Measurements from ENCODE around the gene RTN4R.
"Not testable (repeated sequence)": the region's sequence is repeated elsewhere in the genome, so short reads cannot be mapped to it uniquely, and the experiment has no call there.

RTN4R gene

DNA sequence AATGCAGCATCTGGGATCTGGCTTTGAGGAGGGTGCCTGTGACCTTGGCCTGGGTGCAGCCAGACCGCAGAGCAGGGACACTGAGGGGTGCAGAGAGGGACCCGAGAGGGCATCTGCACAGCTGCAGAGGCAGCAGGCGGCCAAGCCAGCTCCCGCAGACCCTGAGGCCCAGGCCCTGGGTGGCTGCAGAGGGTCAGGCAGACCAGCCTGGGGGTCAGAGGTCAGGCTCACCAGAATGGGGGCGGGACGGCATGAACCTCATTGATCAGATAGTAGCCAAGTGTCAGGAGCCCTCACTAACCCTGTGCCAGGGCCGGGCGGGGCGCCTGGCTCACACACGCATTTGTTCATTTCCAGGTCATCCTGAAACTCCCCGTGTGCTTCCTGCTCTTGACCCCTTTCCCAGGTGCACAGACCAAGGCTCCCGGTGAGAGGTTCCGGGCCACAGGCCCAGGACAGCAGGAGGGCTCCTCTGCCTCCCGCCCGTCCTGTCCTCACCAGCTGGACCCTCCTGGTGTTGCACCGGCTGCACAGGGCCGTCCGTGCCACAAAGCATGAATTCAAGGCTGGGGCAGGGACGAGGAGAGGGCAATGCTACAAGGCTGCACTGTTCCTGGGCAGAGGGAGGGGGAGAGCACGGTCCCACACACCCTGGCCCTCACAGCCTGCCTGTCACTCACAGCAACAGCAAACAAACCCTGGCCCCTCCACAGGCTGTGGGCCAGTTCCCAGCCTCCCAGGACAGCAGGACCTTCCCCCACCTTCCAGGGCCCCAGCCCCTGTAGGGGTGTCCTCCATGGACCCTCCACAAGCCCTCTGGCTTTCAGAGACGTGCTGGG lies 3.3 kb downstream of the RTN4R start:
- no peak overlapping the region for H3K4me3 ChIP-seq (ENCODE audit: low read depth, low read length)
- TF ChIP-seq, protein P1, sequence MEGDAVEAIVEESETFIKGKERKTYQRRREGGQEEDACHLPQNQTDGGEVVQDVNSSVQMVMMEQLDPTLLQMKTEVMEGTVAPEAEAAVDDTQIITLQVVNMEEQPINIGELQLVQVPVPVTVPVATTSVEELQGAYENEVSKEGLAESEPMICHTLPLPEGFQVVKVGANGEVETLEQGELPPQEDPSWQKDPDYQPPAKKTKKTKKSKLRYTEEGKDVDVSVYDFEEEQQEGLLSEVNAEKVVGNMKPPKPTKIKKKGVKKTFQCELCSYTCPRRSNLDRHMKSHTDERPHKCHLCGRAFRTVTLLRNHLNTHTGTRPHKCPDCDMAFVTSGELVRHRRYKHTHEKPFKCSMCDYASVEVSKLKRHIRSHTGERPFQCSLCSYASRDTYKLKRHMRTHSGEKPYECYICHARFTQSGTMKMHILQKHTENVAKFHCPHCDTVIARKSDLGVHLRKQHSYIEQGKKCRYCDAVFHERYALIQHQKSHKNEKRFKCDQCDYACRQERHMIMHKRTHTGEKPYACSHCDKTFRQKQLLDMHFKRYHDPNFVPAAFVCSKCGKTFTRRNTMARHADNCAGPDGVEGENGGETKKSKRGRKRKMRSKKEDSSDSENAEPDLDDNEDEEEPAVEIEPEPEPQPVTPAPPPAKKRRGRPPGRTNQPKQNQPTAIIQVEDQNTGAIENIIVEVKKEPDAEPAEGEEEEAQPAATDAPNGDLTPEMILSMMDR (IDR thresholded peaks at IDR 0.05; ENCODE audit: low read depth, low read length), result no peak
- no peak for TF ChIP-seq MYC (IDR thresholded peaks at IDR 0.05; ENCODE audit: low read depth, low read length)
- TF ChIP-seq, protein P2, sequence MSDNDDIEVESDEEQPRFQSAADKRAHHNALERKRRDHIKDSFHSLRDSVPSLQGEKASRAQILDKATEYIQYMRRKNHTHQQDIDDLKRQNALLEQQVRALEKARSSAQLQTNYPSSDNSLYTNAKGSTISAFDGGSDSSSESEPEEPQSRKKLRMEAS (IDR thresholded peaks at IDR 0.05; ENCODE audit: low read depth, low read length), result no peak
- no peak for TF ChIP-seq POLR2A (IDR thresholded peaks at IDR 0.05; ENCODE audit: extremely low read depth, insufficient read length)
- DNase-seq (ENCODE audit: low read depth), result no peak

DNA sequence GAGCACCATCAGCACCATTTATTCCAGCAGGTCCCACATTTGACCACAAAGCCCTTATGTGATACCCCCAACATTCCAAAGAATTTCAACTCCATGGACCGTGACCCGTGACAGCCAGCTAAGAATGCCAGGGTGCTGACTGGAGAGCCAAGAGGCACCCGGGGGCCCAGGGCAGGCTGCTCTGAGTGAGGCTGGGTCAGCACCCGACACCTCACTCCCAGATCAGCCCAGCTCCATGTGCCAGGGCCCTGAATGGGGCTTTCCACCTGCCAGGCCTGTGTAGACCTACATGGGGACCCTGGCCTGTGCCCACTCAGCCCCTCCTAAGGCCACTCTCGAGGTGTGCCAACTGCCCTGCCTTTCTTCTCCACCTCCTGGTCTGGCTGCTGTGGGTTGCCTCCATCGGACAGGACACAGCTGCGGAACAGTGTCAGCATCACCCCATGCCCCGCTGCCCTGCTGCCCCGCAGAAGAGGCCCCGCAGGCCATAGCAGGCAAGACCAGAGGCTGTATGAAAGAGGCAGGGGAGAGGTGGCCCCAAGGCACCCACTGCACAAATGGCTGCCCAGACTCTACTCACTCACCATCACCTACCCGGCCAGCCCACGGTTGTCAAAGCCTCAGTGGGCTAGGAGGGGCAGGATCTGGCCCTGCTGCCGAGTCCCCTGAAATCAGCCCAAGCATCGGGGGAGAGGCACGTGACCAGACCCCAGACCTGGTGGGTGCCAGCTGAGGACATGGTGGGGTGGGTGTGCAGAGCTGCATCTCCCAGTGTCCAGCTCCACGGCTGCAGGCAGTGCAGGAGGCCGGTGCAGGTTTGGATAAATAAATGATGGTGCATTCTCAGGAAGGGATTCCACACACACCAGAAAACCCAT lies 4.5 kb downstream of the RTN4R start:
- not testable (repeated sequence) for H3K4me3 ChIP-seq (ENCODE audit: low read depth, low read length); DNase-seq (ENCODE audit: low read depth)

DNA sequence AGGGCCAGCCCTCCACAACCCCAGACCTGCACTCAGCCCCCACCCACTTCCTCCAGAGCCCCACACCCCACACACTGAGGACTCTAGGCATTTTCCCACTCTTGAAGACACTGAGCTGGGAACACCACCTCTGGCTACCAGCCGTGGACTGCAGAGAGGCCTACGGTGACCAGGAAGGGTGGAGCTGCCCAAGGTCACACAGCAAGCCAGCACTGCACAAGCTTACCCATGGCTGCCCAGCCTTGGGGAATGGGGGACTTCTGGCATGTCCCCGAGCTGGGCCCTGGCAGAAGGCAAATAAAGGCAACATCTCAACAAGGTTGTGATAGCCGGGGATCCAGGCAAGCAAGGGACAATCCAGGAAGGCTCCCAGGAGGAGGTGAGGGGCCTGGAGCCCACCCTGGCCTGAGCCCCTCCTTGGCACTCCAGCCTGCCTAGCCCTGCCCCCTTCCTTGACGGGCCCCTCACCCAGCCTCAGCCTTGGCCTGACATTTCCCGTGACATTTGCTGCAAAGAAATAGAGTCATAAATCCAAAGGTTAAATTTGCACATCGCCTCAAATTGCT lies 5.5 kb downstream of the RTN4R start:
- H3K4me3 ChIP-seq (ENCODE audit: low read depth, low read length), result no peak overlapping the region
- DNase-seq (ENCODE audit: low read depth), result no peak
- TF ChIP-seq, protein P2 (IDR thresholded peaks at IDR 0.05; ENCODE audit: low read depth, low read length), result no peak
- TF ChIP-seq MYC (IDR thresholded peaks at IDR 0.05; ENCODE audit: low read depth, low read length), result no peak
- TF ChIP-seq, protein P1 (IDR thresholded peaks at IDR 0.05; ENCODE audit: low read depth, low read length), result no peak
- TF ChIP-seq POLR2A (IDR thresholded peaks at IDR 0.05; ENCODE audit: extremely low read depth, insufficient read length), result no peak

DNA sequence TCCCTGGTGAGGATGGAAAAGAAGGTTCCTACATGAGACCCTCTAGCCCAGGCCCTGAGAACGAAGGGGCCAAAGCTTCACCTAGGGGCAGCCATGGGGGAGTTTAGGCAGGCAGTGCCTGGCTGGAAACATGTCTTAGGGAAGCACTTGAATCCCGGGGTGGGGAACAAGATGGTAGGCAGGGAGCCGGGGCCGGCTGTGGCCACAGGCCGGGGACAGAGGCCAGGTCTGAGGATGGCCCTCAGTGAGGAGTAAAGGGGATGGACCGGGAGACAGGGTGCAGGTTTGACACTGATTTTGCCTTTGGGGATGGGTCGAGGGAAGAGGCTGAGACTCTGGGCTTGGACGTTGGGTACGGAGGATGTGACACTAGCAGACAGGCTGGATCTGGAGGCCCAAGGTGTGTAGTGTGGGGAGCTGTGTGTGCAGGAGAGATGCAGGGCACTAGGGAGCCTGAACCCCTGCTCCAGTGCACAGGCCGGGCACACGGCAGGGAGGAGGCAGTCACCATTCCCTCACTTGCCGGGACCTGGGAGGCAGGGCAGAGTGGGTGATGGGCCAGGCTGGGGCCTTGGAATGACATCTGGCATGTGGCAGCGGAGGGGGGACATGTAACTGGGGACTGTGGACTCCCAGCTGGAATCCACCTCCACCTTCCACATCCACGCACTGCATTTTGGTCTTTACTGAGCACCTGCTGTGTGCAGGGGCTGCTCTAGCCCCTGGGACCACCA lies 6.1 kb downstream of the RTN4R start:
- no peak for TF ChIP-seq MYC (IDR thresholded peaks at IDR 0.05; ENCODE audit: low read depth, low read length)
- TF ChIP-seq POLR2A (IDR thresholded peaks at IDR 0.05; ENCODE audit: extremely low read depth, insufficient read length), result no peak
- TF ChIP-seq, protein P2 (IDR thresholded peaks at IDR 0.05; ENCODE audit: low read depth, low read length), result no peak
- TF ChIP-seq, protein P1 (IDR thresholded peaks at IDR 0.05; ENCODE audit: low read depth, low read length), result no peak
- no peak overlapping the region for H3K4me3 ChIP-seq (ENCODE audit: low read depth, low read length)
- no peak for DNase-seq (ENCODE audit: low read depth)

DNA sequence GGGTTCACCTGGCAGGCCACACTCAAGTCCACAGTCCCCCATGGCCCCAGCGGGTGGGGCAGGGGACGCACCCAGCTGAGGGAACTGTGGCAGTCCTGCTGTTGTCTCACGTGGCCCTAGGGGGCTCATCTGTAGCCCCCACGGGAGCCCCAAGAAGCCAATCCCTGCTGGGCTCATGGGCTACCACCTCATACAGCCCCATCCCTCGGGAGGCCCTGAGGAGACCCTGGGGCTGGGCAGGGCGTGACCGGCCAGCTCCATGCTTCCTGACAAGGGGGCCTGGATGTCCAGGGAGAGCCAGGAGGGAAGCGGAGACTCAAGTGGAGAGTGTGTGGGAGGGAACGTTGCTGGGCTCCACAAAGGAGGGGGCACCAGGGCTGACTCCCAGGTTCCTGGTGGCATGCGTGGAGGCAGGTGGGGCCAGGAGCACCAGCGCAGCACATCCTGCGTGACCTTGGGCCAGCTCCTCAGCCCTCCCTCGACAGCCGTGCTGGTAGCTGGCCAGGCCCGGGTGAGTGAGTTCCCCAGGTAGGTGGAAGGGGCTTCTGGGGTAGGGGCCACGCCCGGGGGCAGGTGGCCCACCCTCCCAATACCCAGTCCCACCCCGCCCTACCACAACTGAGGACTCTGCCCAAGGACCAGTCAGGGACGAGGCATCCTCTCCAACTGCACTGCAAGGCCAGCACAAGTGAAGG lies 7.9 kb downstream of the RTN4R start:
- TF ChIP-seq MYC (IDR thresholded peaks at IDR 0.05; ENCODE audit: low read depth, low read length) (no peak), POLR2A (IDR thresholded peaks at IDR 0.05; ENCODE audit: extremely low read depth, insufficient read length) (no peak)
- TF ChIP-seq, protein P2 (IDR thresholded peaks at IDR 0.05; ENCODE audit: low read depth, low read length), result no peak
- no peak overlapping the region for H3K4me3 ChIP-seq (ENCODE audit: low read depth, low read length)
- no peak for DNase-seq (ENCODE audit: low read depth)

DNA sequence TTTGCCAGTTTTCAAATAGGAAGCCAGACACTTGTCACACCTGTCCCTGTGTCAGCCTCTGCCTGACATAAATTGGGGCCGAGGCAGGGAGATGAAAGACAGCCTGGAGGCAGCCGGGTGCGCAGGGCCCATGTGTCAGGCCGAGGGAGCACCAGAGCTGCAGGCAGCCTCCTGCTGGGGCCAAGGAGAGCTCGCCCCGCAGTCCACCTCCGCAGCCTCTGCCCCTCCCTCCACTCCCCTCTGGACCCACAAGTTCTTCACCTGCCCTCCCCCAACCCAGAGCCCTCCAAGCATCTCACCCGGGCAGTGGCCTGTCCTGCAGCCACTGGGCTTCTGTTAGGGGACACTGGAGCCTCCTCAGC lies 8.8 kb downstream of the RTN4R start:
- TF ChIP-seq, protein P1 (IDR thresholded peaks at IDR 0.05; ENCODE audit: low read depth, low read length), result no peak
- no peak for TF ChIP-seq POLR2A (IDR thresholded peaks at IDR 0.05; ENCODE audit: extremely low read depth, insufficient read length)
- TF ChIP-seq, protein P2 (IDR thresholded peaks at IDR 0.05; ENCODE audit: low read depth, low read length), result no peak
- TF ChIP-seq MYC (IDR thresholded peaks at IDR 0.05; ENCODE audit: low read depth, low read length), result no peak
- DNase-seq (ENCODE audit: low read depth), result no peak
- no peak overlapping the region for H3K4me3 ChIP-seq (ENCODE audit: low read depth, low read length)

Data from NB4 (cell line).